Stimulated activated CD8-positive, alpha-beta memory T cell treated with anti-CD3 and anti-CD28 coated beads, Interleukin-12 subunit alpha, Interleukin-12 subunit beta, amount 100 ng/mL, for 1 hour (primary cell): ENCODE measurements around the gene TRIM37.

Source experiments
- DNase-seq: peaks from one replicate; pipeline ENCODE4 v3.0.0-alpha.2; 2020; ENCODE audit warnings: low read depth

TRIM37 gene

DNA sequence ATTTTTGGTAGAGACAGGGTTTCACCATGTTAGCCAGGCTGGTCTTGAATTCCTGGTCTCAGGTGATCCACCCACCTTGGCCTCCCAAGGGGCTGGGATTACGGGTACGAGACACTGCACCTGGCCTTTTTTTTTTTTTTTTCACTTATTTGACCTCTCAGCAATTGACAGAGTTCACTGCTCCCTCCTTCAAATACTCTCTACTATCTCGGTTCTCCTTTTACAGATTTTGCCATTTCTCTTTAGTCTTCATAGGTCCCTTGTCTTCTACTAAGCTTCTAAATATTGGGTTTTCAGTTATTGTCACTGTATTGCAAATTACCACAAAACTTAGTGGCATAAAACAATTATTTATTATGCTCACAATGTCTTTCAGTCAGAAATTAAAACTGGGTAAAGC, 159.3 kb downstream of the TRIM37 start:
- DNase-seq, result no peak

- no peak for DNase-seq
Measured at GRCh38 chr17:58944166-58944565, 162.5 kb downstream of the TRIM37 start.

DNA sequence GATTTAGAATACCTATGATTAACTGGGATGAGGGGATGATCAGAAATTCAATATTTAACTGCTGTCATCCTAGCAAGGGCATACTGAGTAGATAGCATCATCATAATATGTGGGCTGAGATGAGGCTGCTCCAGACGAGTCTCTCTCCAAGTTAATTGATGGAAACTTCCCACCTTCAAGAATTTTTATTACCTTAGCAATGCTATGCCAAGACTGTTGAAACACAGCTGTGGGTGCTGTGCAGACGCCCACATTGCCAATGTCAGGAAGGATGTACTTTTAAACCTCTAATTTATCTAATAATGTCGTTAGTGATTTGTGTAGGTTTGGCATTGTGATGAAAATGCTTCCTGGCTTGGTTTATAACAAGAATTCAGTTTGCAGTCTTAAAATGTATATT, 170.4 kb downstream of the TRIM37 start:
- no peak for DNase-seq

DNA sequence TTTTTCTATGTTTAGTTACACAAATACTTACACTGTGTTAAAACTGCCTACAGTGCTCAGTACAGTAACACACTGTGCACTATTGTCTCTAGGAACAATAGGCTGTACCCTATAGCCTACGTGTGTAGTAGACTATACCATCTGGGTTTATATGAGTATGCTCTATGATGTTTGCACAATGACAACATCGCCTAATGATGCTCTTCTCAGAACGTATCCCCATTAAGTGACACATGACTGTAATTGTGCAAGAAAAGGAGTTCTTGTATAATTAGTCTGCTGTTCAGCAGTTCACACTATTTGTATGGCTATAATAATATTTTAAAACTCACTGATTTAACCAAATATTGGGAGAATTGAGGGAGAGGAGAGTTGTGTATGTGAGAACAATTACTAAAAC, 173.7 kb downstream of the TRIM37 start:
- DNase-seq, result no peak
